ENCODE measurements around the gene ANKRD42.
"Not testable (repeated sequence)": the region's sequence is repeated elsewhere in the genome, so short reads cannot be mapped to it uniquely, and the experiment has no call there.

ANKRD42 gene

GRCh38 chr11:83259559-83259958 lies 66.0 kb downstream of the ANKRD42 start:
- Histone ChIP-seq H3K27ac (ENCODE audit: low read depth, low read length) (no peak overlapping the region), H3K9ac (ENCODE audit: low read depth in 1 of 2, low read length in 2 of 2) (no peak overlapping the region), H3K9me3 (ENCODE audit: control insufficient read depth in 1 of 2, low read length in 2 of 2) (no peaks in the 10 kb centered on the region), H3K27me3 (ENCODE audit: control insufficient read depth in 1 of 2, insufficient read depth in 2 of 2, low read length in 2 of 2) (no peaks in the 10 kb centered on the region), H3K36me3 (ENCODE audit: control insufficient read depth in 1 of 2, insufficient read depth in 2 of 2, low read length in 2 of 2) (peaks cover 0 to 24% of the 10 kb centered on the region in 2 donors), H3K4me3 (ENCODE audit: low read depth in 1 of 2, low read length in 2 of 2) (peak overlapping the region in 1 of 2 donors; percentile 9), H3K4me1 (ENCODE audit: control insufficient read depth in 1 of 2, insufficient read depth in 2 of 2, low read length in 2 of 2) (peaks cover 24 to 31% of the 10 kb centered on the region in 2 donors)

- H3K4me3 ChIP-seq (ENCODE audit: low read depth in 1 of 2, low read length in 2 of 2), result no peak overlapping the region
- H3K9me3 ChIP-seq (ENCODE audit: control insufficient read depth in 1 of 2, low read length in 2 of 2), result no peaks in the 10 kb centered on the region
- no peak overlapping the region for H3K9ac ChIP-seq (ENCODE audit: low read depth in 1 of 2, low read length in 2 of 2)
- peaks cover 0 to 3% of the 10 kb centered on the region in 2 donors for H3K4me1 ChIP-seq (ENCODE audit: control insufficient read depth in 1 of 2, insufficient read depth in 2 of 2, low read length in 2 of 2)
- H3K27ac ChIP-seq (ENCODE audit: low read depth, low read length), result no peak overlapping the region
- H3K36me3 ChIP-seq (ENCODE audit: control insufficient read depth in 1 of 2, insufficient read depth in 2 of 2, low read length in 2 of 2), result peaks cover 0 to 22% of the 10 kb centered on the region in 2 donors
- no peaks in the 10 kb centered on the region for H3K27me3 ChIP-seq (ENCODE audit: control insufficient read depth in 1 of 2, insufficient read depth in 2 of 2, low read length in 2 of 2)
Measured at GRCh38 chr11:83265331-83265730, 71.8 kb downstream of the ANKRD42 start.

GRCh38 chr11:83269080-83269479 lies 75.6 kb downstream of the ANKRD42 start:
- peaks cover 6 to 36% of the 10 kb centered on the region in 2 donors for H3K36me3 ChIP-seq (ENCODE audit: control insufficient read depth in 1 of 2, insufficient read depth in 2 of 2, low read length in 2 of 2)
- not testable (repeated sequence) for H3K27ac ChIP-seq (ENCODE audit: low read depth, low read length); H3K9ac ChIP-seq (ENCODE audit: low read depth in 1 of 2, low read length in 2 of 2); H3K4me1 ChIP-seq (ENCODE audit: control insufficient read depth in 1 of 2, insufficient read depth in 2 of 2, low read length in 2 of 2); H3K9me3 ChIP-seq (ENCODE audit: control insufficient read depth in 1 of 2, low read length in 2 of 2); H3K4me3 ChIP-seq (ENCODE audit: low read depth in 1 of 2, low read length in 2 of 2); H3K27me3 ChIP-seq (ENCODE audit: control insufficient read depth in 1 of 2, insufficient read depth in 2 of 2, low read length in 2 of 2)

- H3K27ac ChIP-seq (ENCODE audit: low read depth, low read length), result not testable (repeated sequence)
Measured at GRCh38 chr11:83271734-83272133, 78.2 kb downstream of the ANKRD42 start.

GRCh38 chr11:83272627-83273026 lies 79.1 kb downstream of the ANKRD42 start:
- Histone ChIP-seq H3K9me3 (ENCODE audit: control insufficient read depth in 1 of 2, low read length in 2 of 2) (no peaks in the 10 kb centered on the region), H3K27ac (ENCODE audit: low read depth, low read length) (no peak overlapping the region), H3K9ac (ENCODE audit: low read depth in 1 of 2, low read length in 2 of 2) (no peak overlapping the region), H3K36me3 (ENCODE audit: control insufficient read depth in 1 of 2, insufficient read depth in 2 of 2, low read length in 2 of 2) (peaks cover 6 to 48% of the 10 kb centered on the region in 2 donors), H3K27me3 (ENCODE audit: control insufficient read depth in 1 of 2, insufficient read depth in 2 of 2, low read length in 2 of 2) (no peaks in the 10 kb centered on the region), H3K4me3 (ENCODE audit: low read depth in 1 of 2, low read length in 2 of 2) (no peak overlapping the region), H3K4me1 (ENCODE audit: control insufficient read depth in 1 of 2, insufficient read depth in 2 of 2, low read length in 2 of 2) (no peaks in the 10 kb centered on the region)

More at GRCh38 chr11:83271734-83272133, 78.2 kb downstream of the ANKRD42 start:
- H3K4me1 ChIP-seq (ENCODE audit: control insufficient read depth in 1 of 2, insufficient read depth in 2 of 2, low read length in 2 of 2); H3K27me3 ChIP-seq (ENCODE audit: control insufficient read depth in 1 of 2, insufficient read depth in 2 of 2, low read length in 2 of 2); H3K4me3 ChIP-seq (ENCODE audit: low read depth in 1 of 2, low read length in 2 of 2); H3K9me3 ChIP-seq (ENCODE audit: control insufficient read depth in 1 of 2, low read length in 2 of 2); H3K9ac ChIP-seq (ENCODE audit: low read depth in 1 of 2, low read length in 2 of 2): not testable (repeated sequence)
- H3K36me3 ChIP-seq (ENCODE audit: control insufficient read depth in 1 of 2, insufficient read depth in 2 of 2, low read length in 2 of 2), result peaks cover 6 to 42% of the 10 kb centered on the region in 2 donors

- H3K27ac ChIP-seq (ENCODE audit: low read depth, low read length), result no peak overlapping the region
- H3K4me1 ChIP-seq (ENCODE audit: control insufficient read depth in 1 of 2, insufficient read depth in 2 of 2, low read length in 2 of 2), result peaks cover 0 to 4% of the 10 kb centered on the region in 2 donors
- no peak overlapping the region for H3K4me3 ChIP-seq (ENCODE audit: low read depth in 1 of 2, low read length in 2 of 2)
- no peaks in the 10 kb centered on the region for H3K27me3 ChIP-seq (ENCODE audit: control insufficient read depth in 1 of 2, insufficient read depth in 2 of 2, low read length in 2 of 2)
- no peak overlapping the region for H3K9ac ChIP-seq (ENCODE audit: low read depth in 1 of 2, low read length in 2 of 2)
- peaks cover 14 to 64% of the 10 kb centered on the region in 2 donors for H3K36me3 ChIP-seq (ENCODE audit: control insufficient read depth in 1 of 2, insufficient read depth in 2 of 2, low read length in 2 of 2)
- H3K9me3 ChIP-seq (ENCODE audit: control insufficient read depth in 1 of 2, low read length in 2 of 2), result no peaks in the 10 kb centered on the region
Measured at GRCh38 chr11:83275888-83276641, 82.6 kb downstream of the ANKRD42 start.

- H3K27ac ChIP-seq (ENCODE audit: low read depth, low read length), result no peak overlapping the region
- H3K9me3 ChIP-seq (ENCODE audit: control insufficient read depth in 1 of 2, low read length in 2 of 2), result no peaks in the 10 kb centered on the region
- no peaks in the 10 kb centered on the region for H3K27me3 ChIP-seq (ENCODE audit: control insufficient read depth in 1 of 2, insufficient read depth in 2 of 2, low read length in 2 of 2)
- no peak overlapping the region for H3K4me3 ChIP-seq (ENCODE audit: low read depth in 1 of 2, low read length in 2 of 2)
- peaks cover 3 to 20% of the 10 kb centered on the region in 2 donors for H3K4me1 ChIP-seq (ENCODE audit: control insufficient read depth in 1 of 2, insufficient read depth in 2 of 2, low read length in 2 of 2)
- H3K36me3 ChIP-seq (ENCODE audit: control insufficient read depth in 1 of 2, insufficient read depth in 2 of 2, low read length in 2 of 2), result peaks cover 8 to 49% of the 10 kb centered on the region in 2 donors
- H3K9ac ChIP-seq (ENCODE audit: low read depth in 1 of 2, low read length in 2 of 2), result no peak overlapping the region
Measured at GRCh38 chr11:83278351-83278750, 84.8 kb downstream of the ANKRD42 start.

GRCh38 chr11:83280256-83280655 lies 86.7 kb downstream of the ANKRD42 start:
- no peaks in the 10 kb centered on the region for H3K27me3 ChIP-seq (ENCODE audit: control insufficient read depth in 1 of 2, insufficient read depth in 2 of 2, low read length in 2 of 2)
- H3K9me3 ChIP-seq (ENCODE audit: control insufficient read depth in 1 of 2, low read length in 2 of 2), result no peaks in the 10 kb centered on the region
- H3K36me3 ChIP-seq (ENCODE audit: control insufficient read depth in 1 of 2, insufficient read depth in 2 of 2, low read length in 2 of 2), result peaks cover 8 to 35% of the 10 kb centered on the region in 2 donors
- H3K4me3 ChIP-seq (ENCODE audit: low read depth in 1 of 2, low read length in 2 of 2), result no peak overlapping the region
- H3K27ac ChIP-seq (ENCODE audit: low read depth, low read length), result no peak overlapping the region
- H3K9ac ChIP-seq (ENCODE audit: low read depth in 1 of 2, low read length in 2 of 2), result no peak overlapping the region
- H3K4me1 ChIP-seq (ENCODE audit: control insufficient read depth in 1 of 2, insufficient read depth in 2 of 2, low read length in 2 of 2), result peaks cover 14 to 36% of the 10 kb centered on the region in 2 donors

GRCh38 chr11:83282084-83282716 lies 88.7 kb downstream of the ANKRD42 start:
- Histone ChIP-seq H3K9ac (ENCODE audit: low read depth in 1 of 2, low read length in 2 of 2) (no peak overlapping the region), H3K4me3 (ENCODE audit: low read depth in 1 of 2, low read length in 2 of 2) (no peak overlapping the region), H3K4me1 (ENCODE audit: control insufficient read depth in 1 of 2, insufficient read depth in 2 of 2, low read length in 2 of 2) (peaks cover 14 to 36% of the 10 kb centered on the region in 2 donors), H3K27me3 (ENCODE audit: control insufficient read depth in 1 of 2, insufficient read depth in 2 of 2, low read length in 2 of 2) (no peaks in the 10 kb centered on the region), H3K9me3 (ENCODE audit: control insufficient read depth in 1 of 2, low read length in 2 of 2) (no peaks in the 10 kb centered on the region), H3K27ac (ENCODE audit: low read depth, low read length) (no peak overlapping the region), H3K36me3 (ENCODE audit: control insufficient read depth in 1 of 2, insufficient read depth in 2 of 2, low read length in 2 of 2) (peaks cover 8 to 20% of the 10 kb centered on the region in 2 donors)

DNA sequence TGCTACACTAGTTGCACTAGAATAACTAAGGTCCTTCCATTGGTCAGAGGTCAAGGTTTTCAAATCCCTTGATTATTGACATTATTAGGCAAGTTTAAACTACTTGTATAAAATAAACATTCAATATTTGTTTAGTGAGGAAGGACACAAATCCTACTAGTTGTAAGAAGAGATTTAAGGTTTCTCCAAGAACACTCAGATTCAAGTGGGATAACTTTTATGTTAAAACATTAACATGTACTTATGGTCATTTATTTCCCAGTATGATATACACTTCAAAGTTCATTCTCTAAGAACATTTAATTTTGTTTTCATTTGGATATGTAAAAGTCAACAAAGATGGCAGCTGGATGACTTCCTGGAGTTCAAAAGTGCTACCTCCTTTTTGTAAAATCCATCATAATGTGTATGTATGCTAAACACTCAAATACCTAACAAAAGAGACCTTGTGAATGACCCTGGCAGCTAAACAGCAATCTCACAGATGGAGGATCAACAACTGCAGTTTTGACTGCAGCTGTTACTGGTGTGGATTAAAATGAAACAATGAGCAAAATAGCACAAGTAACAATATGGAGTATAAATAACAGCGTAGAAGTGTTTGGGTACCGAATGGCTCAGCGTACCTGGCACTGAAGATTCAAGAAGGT lies 91.1 kb downstream of the ANKRD42 start:
- Histone ChIP-seq H3K9me3 (ENCODE audit: control insufficient read depth in 1 of 2, low read length in 2 of 2) (no peaks in the 10 kb centered on the region), H3K27me3 (ENCODE audit: control insufficient read depth in 1 of 2, insufficient read depth in 2 of 2, low read length in 2 of 2) (no peaks in the 10 kb centered on the region), H3K4me3 (ENCODE audit: low read depth in 1 of 2, low read length in 2 of 2) (peak overlapping the region; percentile 93 to 95), H3K4me1 (ENCODE audit: control insufficient read depth in 1 of 2, insufficient read depth in 2 of 2, low read length in 2 of 2) (peaks cover 14 to 36% of the 10 kb centered on the region in 2 donors), H3K27ac (ENCODE audit: low read depth, low read length) (no peak overlapping the region), H3K36me3 (ENCODE audit: control insufficient read depth in 1 of 2, insufficient read depth in 2 of 2, low read length in 2 of 2) (peaks cover 0 to under 1% of the 10 kb centered on the region in 2 donors), H3K9ac (ENCODE audit: low read depth in 1 of 2, low read length in 2 of 2) (peak overlapping the region; percentile 93 to 97)
